Kidney epithelial cell (primary cell): ENCODE results near the gene LRRC8B. TPM values are rescaled to one million over a fixed set of nuclear protein-coding genes. Genes with fewer than 3 reads are reported as not detected.
A peak's percentile ranks its signal among the peaks of the same experiment; 100 is the strongest.

Experiments used
- DNase-seq: peaks from one replicate; pipeline ENCODE4 v3.0.0-alpha.2; 2010; ENCODE audit warnings: low read depth
- H3K27me3 ChIP-seq: 2 replicates; pipeline ENCODE4 v1.6.0; 2011; ENCODE audit warnings: low read length; ENCODE audit not compliant: control insufficient read depth, insufficient read depth
- H3K36me3 ChIP-seq: 2 replicates; pipeline ENCODE4 v1.5.1; 2011; ENCODE audit warnings: low read length; ENCODE audit not compliant: control insufficient read depth, insufficient read depth
- H3K4me3 ChIP-seq: 2 replicates; pipeline ENCODE4 v1.5.1; 2011; ENCODE audit warnings: low read depth, mild to moderate bottlenecking, control low read depth, low read length
- total RNA-seq: library from RNA; depleted of rRNA; stranded (reverse); fragments of >200 nt; gene quantifications from 2 replicates; pipeline ENCODE4 v1.2.3, GENCODE V29; 2015
- TF ChIP-seq, protein P1 (sequence below): IDR thresholded peaks from 2 replicates; pipeline ENCODE4 v1.5.1; 2011; ENCODE audit warnings: mild to moderate bottlenecking, moderate library complexity, low read length, control low read depth, inconsistent platforms; ENCODE audit not compliant: insufficient read depth, poor library complexity, severe bottlenecking

The LRRC8B gene
- total RNA-seq, 1 donor from 2014 or later = 8.9 TPM

GRCh38 chr1:89594096-89594740, 69.6 kb downstream of the LRRC8B start:
- Histone ChIP-seq H3K4me3 (no peak overlapping the region), H3K27me3 (no peaks in the 10 kb centered on the region), H3K36me3 (no peaks in the 10 kb centered on the region)
- no peak for DNase-seq
- TF ChIP-seq, protein P1, sequence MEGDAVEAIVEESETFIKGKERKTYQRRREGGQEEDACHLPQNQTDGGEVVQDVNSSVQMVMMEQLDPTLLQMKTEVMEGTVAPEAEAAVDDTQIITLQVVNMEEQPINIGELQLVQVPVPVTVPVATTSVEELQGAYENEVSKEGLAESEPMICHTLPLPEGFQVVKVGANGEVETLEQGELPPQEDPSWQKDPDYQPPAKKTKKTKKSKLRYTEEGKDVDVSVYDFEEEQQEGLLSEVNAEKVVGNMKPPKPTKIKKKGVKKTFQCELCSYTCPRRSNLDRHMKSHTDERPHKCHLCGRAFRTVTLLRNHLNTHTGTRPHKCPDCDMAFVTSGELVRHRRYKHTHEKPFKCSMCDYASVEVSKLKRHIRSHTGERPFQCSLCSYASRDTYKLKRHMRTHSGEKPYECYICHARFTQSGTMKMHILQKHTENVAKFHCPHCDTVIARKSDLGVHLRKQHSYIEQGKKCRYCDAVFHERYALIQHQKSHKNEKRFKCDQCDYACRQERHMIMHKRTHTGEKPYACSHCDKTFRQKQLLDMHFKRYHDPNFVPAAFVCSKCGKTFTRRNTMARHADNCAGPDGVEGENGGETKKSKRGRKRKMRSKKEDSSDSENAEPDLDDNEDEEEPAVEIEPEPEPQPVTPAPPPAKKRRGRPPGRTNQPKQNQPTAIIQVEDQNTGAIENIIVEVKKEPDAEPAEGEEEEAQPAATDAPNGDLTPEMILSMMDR = no peak

DNA sequence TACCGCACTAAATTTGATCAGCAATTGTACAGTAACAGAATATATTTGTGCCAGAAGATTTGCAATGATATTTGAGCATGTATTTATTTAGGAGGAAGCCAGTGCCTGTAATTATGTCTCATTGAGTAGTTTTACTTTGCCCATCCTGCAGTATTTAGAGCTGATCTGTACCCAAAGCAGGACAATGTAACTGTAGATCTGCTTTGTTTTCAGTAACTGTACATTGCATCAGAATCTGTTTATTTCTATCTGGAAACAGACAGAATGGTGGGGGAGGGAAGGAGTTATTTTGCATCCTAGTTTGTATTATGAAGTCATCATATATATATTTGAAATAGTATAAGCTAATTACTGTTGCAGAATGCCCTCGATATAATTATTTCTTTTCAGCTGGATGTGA, 72.1 kb downstream of the LRRC8B start:
- TF ChIP-seq, protein P1 = no peak
- no peak for DNase-seq
- Histone ChIP-seq H3K4me3 (no peak overlapping the region), H3K27me3 (no peaks in the 10 kb centered on the region), H3K36me3 (no peaks in the 10 kb centered on the region)

- H3K27me3 ChIP-seq = no peaks in the 10 kb centered on the region
Observed at GRCh38 chr1:89598450-89599331, 74.1 kb downstream of the LRRC8B start.

GRCh38 chr1:89599332-89599630, 74.7 kb downstream of the LRRC8B start:
- TF ChIP-seq, protein P1 = no peak
- no peaks in the 10 kb centered on the region for H3K27me3 ChIP-seq
- no peaks in the 10 kb centered on the region for H3K36me3 ChIP-seq
- no peak overlapping the region for H3K4me3 ChIP-seq
- no peak for DNase-seq

More at GRCh38 chr1:89598450-89599331, 74.1 kb downstream of the LRRC8B start:
- DNase-seq = no peak
- TF ChIP-seq, protein P1 = peak; percentile 58
- Histone ChIP-seq H3K4me3 (no peak overlapping the region), H3K36me3 (no peaks in the 10 kb centered on the region)

DNA sequence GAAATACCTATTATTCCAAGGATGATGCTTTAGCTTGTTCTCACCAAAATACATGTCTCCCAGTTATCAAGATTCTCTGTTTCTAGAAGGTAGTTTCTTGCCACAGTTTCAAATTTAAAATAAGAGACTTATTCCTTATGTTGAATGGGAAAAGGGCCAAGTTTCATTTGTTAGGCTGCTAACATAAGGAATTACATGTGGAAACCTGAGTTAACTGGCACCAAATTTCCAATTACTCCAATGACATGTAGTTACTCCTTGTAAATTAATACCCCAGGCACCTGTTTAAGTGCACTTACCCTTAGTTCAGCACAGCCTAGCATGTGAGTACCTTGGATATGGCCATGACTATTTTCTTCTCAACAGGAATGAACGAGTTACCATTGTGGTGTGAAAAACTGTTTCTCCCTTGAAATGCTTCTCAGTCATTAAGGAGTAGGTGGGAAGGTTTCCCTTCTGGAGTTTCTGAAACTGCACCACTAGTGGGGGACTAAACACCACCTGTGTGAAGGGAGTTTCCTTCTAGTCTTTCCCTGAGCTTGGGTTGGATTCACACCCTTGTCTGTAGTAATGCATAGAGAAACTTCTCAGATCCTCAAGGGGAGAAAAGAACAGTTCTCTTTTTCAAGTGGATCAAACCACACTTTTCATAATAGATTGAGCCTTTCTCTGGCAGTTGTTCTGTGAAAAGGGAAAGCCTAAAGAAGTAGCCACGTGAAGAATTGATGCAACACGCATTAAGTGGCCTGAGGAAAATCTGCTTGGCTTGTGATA, 76.0 kb downstream of the LRRC8B start:
- no peak for DNase-seq
- TF ChIP-seq, protein P1 = no peak
- Histone ChIP-seq H3K27me3 (no peaks in the 10 kb centered on the region), H3K4me3 (no peak overlapping the region), H3K36me3 (no peaks in the 10 kb centered on the region)
